ENCODE measurements around the gene CAVIN1.

- no peak for TF ChIP-seq EZH2 (IDR thresholded peaks at IDR 0.05; ENCODE audit: borderline replicate concordance, low read depth, low read length, severe bottlenecking)
- TF ChIP-seq, protein P1, sequence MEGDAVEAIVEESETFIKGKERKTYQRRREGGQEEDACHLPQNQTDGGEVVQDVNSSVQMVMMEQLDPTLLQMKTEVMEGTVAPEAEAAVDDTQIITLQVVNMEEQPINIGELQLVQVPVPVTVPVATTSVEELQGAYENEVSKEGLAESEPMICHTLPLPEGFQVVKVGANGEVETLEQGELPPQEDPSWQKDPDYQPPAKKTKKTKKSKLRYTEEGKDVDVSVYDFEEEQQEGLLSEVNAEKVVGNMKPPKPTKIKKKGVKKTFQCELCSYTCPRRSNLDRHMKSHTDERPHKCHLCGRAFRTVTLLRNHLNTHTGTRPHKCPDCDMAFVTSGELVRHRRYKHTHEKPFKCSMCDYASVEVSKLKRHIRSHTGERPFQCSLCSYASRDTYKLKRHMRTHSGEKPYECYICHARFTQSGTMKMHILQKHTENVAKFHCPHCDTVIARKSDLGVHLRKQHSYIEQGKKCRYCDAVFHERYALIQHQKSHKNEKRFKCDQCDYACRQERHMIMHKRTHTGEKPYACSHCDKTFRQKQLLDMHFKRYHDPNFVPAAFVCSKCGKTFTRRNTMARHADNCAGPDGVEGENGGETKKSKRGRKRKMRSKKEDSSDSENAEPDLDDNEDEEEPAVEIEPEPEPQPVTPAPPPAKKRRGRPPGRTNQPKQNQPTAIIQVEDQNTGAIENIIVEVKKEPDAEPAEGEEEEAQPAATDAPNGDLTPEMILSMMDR (IDR thresholded peaks at IDR 0.05; ENCODE audit: borderline replicate concordance, extremely low read depth, low read length, poor library complexity, severe bottlenecking): no peak
These were observed 49.2 kb downstream of the CAVIN1 start for GRCh38 chr17:42373896-42374295.

Measured in DND-41 (cell line).